Measurements from ENCODE around the gene COMMD8. TPM values are rescaled to one million over a fixed set of nuclear protein-coding genes. Genes with fewer than 3 reads are reported as not detected.

The COMMD8 gene
- total RNA-seq, 4 donors from 2014 or later, result 10.1 to 18.5 (median 11.0) TPM

DNA sequence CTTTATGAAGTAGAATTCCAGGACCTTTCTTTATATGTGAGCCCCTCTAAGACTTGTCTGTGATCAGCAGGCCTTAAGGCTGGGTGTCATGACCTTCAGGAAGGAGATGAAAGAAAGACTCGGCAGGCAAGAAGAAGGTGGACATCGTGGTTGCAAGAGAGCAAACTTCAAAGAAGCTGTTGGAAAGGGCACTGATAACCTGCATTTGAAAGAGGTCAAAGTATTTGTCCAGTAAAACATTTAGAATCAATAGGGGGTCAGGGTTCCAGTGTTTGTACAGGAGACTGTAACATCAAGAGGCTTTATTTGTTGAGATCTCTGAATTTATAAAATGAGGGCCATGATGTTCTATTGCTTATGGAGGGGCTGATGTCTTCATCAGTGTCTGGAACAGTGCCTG, 44.2 kb downstream of the COMMD8 start:
- Histone ChIP-seq H3K4me3 (no peak overlapping the region), H3K27ac (no peak overlapping the region), H3K4me1 (no peaks in the 10 kb centered on the region), H3K9me3 (no peaks in the 10 kb centered on the region), H3K27me3 (no peaks in the 10 kb centered on the region), H3K36me3 (no peaks in the 10 kb centered on the region)
- DNase-seq (ENCODE audit: low spot score in 2 of 2), result no peak
- TF ChIP-seq POLR2A (IDR thresholded peaks at IDR 0.05), result no peak
- TF ChIP-seq, protein P1, sequence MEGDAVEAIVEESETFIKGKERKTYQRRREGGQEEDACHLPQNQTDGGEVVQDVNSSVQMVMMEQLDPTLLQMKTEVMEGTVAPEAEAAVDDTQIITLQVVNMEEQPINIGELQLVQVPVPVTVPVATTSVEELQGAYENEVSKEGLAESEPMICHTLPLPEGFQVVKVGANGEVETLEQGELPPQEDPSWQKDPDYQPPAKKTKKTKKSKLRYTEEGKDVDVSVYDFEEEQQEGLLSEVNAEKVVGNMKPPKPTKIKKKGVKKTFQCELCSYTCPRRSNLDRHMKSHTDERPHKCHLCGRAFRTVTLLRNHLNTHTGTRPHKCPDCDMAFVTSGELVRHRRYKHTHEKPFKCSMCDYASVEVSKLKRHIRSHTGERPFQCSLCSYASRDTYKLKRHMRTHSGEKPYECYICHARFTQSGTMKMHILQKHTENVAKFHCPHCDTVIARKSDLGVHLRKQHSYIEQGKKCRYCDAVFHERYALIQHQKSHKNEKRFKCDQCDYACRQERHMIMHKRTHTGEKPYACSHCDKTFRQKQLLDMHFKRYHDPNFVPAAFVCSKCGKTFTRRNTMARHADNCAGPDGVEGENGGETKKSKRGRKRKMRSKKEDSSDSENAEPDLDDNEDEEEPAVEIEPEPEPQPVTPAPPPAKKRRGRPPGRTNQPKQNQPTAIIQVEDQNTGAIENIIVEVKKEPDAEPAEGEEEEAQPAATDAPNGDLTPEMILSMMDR (IDR thresholded peaks at IDR 0.05), result no peak
- no peak for TF ChIP-seq POLR2AphosphoS5 (IDR thresholded peaks at IDR 0.05)
- no peak for TF ChIP-seq EP300 (IDR thresholded peaks at IDR 0.05)
- WGBS, result 63% methylated on average over 2 of the region's 2 CpGs

DNA sequence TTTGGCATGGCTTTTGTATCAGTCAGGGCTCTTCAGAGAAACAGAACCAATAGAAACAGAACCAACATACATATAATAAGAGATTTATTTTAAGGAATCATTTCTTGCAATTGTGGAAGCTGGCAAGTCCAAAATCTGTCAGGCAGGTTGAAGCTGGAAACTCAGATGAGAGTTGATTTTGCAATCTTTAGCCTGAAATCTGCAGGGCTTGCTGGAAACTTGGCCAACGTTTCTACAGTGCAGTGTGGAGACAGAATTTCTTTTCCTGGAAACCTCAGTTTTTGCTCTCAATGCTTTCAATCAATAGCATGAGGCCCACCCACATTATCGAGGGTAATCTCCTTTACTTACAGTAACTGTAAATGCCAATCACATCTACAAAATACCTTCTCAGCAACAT, 45.4 kb downstream of the COMMD8 start:
- Histone ChIP-seq H3K4me1 (no peaks in the 10 kb centered on the region), H3K9me3 (no peaks in the 10 kb centered on the region), H3K4me3 (no peak overlapping the region), H3K27me3 (no peaks in the 10 kb centered on the region), H3K36me3 (no peaks in the 10 kb centered on the region), H3K27ac (no peak overlapping the region)
- TF ChIP-seq POLR2A (IDR thresholded peaks at IDR 0.05) (no peak), POLR2AphosphoS5 (IDR thresholded peaks at IDR 0.05) (no peak), EP300 (IDR thresholded peaks at IDR 0.05) (no peak)
- TF ChIP-seq, protein P1 (IDR thresholded peaks at IDR 0.05), result no peak
- DNase-seq (ENCODE audit: low spot score in 2 of 2), result no peak
- WGBS, result 37% methylated on average over 2 of the region's 2 CpGs

DNA sequence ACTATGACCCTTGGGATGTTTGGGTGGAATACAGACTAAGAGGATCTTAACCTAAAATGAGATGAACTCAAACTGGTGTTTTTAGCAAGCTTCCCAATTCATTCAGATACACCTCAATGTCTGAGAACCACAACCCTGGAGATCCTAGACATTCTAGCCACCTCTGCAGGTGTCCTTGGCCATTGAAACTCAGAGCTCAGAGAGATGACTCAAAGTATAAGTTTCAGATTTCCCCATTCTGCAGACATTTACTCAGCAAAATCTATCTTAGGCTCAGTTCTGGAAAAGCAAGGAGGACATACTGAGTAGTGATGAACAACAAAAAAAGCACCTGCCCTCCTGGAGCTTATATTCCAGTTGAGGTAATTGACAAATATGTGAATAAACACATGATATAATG, 47.8 kb downstream of the COMMD8 start:
- Histone ChIP-seq H3K27me3 (no peaks in the 10 kb centered on the region), H3K9me3 (peaks cover 2% of the 10 kb centered on the region), H3K36me3 (no peaks in the 10 kb centered on the region), H3K4me3 (no peak overlapping the region), H3K4me1 (no peaks in the 10 kb centered on the region), H3K27ac (no peak overlapping the region)
- TF ChIP-seq, protein P1 (IDR thresholded peaks at IDR 0.05), result no peak
- TF ChIP-seq EP300 (IDR thresholded peaks at IDR 0.05) (no peak), POLR2AphosphoS5 (IDR thresholded peaks at IDR 0.05) (no peak), POLR2A (IDR thresholded peaks at IDR 0.05) (no peak)
- DNase-seq (ENCODE audit: low spot score in 2 of 2), result no peak

DNA sequence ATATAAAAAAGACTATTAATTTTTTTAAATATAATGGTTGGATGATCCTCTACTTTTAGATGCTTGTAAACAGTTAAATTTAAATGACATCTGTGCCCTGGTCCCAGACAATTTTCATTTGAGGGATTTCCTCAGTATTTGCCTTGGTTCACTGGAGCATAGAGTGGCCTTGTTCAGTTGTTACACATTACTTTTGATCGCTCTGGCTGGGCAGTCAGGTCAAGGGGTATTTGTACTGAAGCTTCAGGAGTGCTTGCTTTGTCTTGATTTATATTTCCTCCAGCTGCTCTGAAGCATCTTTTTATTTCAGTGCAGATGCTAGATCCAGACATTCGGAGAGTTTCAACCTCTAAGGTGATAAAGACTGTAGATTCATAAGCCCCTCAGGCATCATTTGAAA, 50.0 kb downstream of the COMMD8 start:
- DNase-seq (ENCODE audit: low spot score in 2 of 2), result no peak
- Histone ChIP-seq H3K36me3 (no peaks in the 10 kb centered on the region), H3K4me3 (no peak overlapping the region), H3K9me3 (peaks cover 3% of the 10 kb centered on the region), H3K27me3 (no peaks in the 10 kb centered on the region), H3K27ac (no peak overlapping the region), H3K4me1 (no peaks in the 10 kb centered on the region)
- TF ChIP-seq POLR2A (IDR thresholded peaks at IDR 0.05), result no peak
- TF ChIP-seq POLR2AphosphoS5 (IDR thresholded peaks at IDR 0.05), result no peak
- TF ChIP-seq, protein P1 (IDR thresholded peaks at IDR 0.05), result no peak
- no peak for TF ChIP-seq EP300 (IDR thresholded peaks at IDR 0.05)
- 44% methylated on average over 2 of the region's 2 CpGs for WGBS

DNA sequence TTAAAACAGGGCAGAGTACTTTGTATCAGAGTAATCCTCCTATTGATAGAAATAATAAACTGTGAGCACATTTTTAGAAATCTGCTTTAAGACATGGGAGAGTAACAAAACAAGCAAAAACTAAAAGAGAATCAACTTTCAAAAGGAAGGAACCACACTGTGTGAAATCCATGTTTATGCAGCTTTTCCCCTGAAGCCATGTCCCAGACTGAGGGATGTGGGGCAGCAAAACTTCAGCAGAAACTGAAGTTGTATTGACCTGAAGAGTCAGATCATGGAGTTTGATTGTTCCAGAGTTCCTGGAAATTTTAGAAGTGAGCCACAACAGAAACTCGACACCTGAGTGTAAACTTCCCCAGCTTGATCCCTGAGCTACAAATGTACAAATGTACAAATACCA, 53.2 kb downstream of the COMMD8 start:
- Histone ChIP-seq H3K27ac (no peak overlapping the region), H3K4me3 (no peak overlapping the region), H3K36me3 (no peaks in the 10 kb centered on the region), H3K9me3 (peaks cover 3% of the 10 kb centered on the region), H3K27me3 (no peaks in the 10 kb centered on the region), H3K4me1 (no peaks in the 10 kb centered on the region)
- no peak for DNase-seq (ENCODE audit: low spot score in 2 of 2)
- WGBS, result 75% methylated on average over 1 of the region's 1 CpG
- TF ChIP-seq POLR2A (IDR thresholded peaks at IDR 0.05) (no peak), POLR2AphosphoS5 (IDR thresholded peaks at IDR 0.05) (no peak), EP300 (IDR thresholded peaks at IDR 0.05) (no peak)
- TF ChIP-seq, protein P1 (IDR thresholded peaks at IDR 0.05), result no peak
